Activated CD8-positive, alpha-beta memory T cell treated with anti-CD3 and anti-CD28 coated beads, Interleukin-2, amount 50 U/mL, for 1 hour (primary cell): ENCODE measurements around the gene WDR48.

Experiments used
- DNase-seq: peaks from one replicate; pipeline ENCODE4 v3.0.0-alpha.2; 2020; ENCODE audit errors: extremely low read depth

WDR48 gene

DNA sequence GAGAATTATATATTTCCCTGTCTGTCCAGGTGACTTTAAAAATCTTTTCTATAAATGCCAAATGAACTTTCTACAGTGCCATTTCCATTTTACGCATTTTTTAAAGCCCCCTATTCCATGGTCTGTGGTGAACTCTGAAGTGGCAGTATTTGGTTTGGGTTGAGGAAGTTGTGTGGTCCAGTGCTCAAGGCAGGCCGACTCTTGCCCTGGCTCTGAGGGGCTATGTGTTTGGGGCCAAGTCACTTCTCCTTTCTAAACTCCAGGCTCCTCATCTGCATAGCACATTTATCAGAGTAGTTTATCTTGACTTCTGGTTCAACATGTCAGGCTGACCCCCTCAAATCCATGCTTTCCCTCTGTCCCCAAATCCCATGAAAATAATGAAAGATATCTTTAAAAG is 69.8 kb downstream of the WDR48 start:
- no peak for DNase-seq

DNA sequence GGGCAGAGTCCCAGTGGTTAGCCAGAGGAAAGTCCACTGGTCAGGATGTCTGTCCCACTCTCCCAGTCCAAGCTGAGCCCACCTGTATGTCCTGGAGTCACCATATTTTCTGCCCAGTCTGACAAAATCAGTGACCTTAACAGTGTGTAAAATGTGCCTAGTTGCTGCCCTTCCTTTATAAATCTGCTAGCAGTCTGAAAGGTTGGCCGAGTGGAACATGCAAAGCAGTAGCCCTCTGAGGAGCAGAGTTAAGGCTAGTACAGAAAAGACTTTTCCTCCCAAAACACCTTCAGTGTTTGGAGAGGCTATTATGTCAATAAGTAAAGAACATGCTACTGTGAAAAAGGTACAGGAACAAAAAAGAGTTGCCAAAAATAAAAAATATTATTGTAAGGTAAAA is 71.0 kb downstream of the WDR48 start:
- no peak for DNase-seq

DNA sequence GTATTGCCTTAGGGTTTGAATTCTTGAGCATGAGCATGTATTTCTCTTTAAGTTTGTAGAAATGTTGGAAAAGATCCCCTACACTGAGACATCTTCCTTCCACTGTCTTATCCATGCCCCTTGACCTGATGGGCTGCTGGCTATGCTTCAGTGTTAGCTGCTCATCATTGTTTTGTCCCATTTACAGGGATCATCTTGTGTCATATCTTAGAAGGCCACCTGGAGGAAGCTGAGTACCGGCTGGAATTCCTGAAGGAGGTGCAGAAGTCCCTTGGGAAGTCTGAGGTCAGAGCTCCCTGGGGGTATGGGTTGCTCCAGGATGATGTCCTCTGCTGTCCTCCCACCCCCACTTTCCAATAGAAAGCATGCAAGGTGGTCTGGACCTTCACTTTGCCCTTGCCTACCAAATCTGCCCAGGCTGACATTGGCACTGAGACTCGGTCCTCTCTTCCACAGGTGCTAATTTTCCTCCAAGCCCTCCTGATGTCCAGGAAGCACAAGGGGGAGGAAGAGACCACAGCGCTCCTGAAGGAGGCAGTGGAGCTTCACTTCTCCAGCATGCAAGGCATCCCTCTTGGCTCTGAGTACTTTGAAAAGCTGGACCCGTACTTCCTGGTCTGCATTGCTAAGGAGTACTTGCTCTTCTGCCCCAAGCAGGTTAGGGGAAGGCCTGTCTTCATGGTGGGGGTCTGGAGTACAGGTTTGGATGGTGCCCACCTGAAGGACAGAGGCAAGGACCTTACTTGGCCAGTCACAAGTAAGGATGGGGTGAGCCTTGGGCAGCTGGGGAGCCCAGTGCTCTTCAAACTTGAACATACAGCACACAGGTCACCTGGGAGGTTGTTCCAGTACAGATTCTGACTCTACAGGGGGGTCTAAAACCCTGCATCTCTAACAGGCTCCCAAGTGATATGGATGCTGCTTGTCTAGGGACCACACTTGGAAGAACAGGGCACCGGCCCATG is 73.3 kb downstream of the WDR48 start:
- DNase-seq: no peak

DNA sequence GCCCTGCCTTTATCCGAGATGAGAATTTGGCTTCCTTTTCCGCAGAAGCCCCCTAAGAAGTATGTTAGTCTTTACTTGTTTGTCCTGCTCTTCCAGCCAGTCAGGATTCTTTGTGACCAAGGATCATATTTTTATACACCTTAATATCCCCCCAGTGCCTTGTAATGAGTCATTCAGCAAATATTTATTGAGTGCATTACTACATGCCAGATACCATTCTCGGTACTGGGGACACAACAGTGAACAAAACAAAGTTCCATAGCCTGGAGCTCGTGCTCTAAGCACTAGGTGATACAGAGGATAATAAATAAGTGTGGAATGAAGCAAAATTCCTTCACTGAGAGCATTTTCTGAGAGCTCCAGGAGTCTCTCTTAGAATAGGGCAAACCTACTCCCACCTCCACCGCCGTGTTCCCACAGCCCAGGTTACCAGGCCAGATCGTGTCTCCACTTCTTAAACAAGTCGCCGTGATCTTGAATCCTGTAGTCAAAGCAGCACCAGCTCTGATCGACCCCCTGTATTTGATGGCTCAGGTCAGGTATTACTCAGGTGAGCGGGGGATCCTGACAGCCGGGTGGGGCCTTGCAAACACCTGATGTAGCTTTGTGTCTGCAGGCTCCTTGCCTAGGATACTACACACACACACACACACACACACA is 74.2 kb downstream of the WDR48 start:
- no peak for DNase-seq

DNA sequence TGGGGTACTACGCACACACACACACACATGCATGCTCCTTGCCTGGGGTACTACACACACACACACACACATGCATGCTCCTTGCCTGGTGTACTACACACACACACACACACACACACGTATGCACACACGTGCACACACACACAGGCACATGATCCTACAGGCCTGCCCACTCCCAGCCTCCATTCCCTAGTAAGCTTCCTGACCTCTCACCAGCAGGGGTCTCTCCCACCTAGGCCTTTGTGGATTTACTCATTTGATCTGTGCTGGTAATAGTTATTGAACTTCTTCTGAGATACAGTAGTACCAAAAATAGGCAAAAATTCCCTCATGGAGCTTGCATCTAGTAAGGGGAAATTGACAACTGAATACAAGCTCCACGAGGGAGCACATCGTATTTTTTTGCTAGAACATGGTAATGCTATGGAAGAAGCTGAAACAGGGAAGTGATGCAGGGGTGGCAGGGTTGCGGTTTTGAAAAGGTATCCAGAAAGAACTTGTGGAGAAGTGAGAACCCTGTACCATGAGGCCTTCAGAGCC is 74.8 kb downstream of the WDR48 start:
- no peak for DNase-seq

DNA sequence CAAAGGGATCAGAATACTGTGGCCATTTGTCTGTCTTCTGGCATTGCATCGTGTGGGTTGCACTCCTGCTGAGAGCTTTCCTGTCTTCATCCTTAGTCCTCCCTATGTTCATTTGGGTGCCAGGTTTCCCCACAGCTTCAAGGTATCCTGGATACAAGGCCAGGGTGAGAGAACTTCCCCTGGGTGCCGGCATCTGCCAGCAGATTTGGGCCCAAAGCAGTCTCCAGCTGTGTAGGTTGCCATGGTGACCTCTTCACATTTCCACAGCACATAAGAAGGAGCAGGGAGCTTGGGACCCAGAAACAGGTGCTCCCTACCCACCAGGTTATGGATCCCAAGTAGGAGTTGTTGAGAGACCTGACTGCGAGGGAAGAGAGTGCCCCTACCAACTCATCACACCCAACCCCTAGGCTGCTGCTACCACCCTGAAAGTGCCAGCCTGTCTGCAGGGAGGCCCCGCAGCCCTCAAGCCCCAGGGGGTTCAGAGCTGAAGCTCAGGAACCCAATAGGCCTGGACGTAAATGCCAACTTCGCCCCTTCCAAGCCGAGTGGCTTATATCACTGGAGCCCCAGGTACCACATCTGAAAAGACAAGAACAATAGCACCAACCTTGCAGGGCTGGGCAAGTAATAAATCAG is 75.6 kb downstream of the WDR48 start:
- no peak for DNase-seq

DNA sequence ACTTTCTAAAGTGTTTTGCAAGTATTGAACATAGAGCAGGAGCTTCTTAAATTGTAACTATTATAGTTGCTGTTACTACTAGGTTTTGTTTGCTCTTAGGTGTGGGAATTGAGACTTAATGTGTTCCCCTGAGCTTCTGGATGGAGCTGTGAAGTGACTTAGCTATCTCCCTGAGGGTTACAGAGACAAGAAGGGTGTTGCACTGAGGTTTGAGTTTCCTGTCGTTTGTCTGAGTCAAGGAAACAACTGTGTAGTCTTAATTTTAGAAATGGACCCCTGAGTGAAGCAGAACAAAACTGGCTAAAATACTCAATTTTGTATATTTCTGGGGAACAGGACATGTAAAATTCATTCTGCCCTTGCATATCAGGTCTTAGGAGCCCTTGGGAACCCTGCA is 76.1 kb downstream of the WDR48 start:
- DNase-seq: no peak

DNA sequence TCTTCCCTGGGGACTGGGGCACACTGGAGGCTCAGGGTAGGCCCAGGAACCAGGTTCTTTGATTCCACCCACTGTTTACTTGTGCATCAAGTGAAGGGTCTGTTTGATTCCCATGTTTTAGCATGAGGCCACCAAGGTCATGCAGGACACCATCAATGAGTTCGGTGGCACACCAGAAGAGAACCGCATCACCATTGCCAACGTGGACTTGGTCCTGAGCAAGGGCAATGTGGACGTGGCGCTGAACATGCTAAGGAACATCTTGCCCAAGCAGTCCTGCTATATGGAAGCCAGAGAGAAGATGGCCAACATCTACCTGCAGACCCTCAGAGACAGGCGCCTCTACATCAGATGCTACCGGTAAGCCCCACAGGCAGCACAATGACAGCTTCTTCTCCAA is 77.1 kb downstream of the WDR48 start:
- no peak for DNase-seq

DNA sequence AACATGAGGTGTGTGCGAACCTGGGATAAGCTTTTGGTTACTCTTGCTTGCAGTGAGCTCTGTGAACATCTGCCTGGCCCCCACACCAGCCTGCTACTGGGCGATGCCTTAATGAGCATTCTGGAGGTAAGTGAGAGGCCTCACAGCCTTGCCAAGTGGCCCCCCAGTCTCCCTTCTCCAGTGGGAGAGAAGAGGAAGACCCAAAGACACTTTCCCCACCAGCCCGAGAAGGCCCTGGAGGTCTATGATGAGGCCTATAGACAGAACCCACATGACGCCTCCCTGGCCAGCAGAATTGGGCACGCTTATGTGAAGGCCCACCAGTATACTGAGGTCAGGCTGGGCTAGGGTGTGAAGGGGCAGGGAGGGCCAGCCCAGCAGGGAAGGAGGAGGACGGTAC is 78.2 kb downstream of the WDR48 start:
- no peak for DNase-seq

DNA sequence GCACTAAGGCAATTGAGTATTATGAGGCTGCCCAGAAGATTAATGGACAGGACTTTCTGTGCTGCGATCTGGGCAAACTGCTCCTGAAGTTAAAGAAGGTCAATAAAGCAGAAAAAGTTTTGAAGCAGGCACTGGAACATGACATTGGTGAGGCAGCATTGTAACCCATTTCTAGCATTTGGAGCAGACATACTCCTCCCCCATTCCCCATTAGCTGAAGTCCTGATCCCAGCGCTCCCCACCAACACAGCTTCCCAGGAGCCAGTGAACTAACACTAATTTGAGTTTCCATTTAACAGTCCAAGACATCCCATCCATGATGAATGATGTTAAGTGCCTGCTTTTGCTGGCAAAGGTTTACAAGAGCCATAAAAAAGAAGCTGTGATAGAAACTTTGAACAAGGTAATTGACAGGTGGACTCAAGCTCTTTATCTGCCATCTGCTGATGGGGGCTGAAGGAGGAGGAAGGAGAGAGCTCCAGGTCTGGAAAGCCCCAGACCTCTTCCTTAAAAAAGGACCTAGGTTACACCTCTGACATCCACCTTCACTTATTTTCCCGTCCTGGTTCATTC is 79.0 kb downstream of the WDR48 start:
- no peak for DNase-seq

DNA sequence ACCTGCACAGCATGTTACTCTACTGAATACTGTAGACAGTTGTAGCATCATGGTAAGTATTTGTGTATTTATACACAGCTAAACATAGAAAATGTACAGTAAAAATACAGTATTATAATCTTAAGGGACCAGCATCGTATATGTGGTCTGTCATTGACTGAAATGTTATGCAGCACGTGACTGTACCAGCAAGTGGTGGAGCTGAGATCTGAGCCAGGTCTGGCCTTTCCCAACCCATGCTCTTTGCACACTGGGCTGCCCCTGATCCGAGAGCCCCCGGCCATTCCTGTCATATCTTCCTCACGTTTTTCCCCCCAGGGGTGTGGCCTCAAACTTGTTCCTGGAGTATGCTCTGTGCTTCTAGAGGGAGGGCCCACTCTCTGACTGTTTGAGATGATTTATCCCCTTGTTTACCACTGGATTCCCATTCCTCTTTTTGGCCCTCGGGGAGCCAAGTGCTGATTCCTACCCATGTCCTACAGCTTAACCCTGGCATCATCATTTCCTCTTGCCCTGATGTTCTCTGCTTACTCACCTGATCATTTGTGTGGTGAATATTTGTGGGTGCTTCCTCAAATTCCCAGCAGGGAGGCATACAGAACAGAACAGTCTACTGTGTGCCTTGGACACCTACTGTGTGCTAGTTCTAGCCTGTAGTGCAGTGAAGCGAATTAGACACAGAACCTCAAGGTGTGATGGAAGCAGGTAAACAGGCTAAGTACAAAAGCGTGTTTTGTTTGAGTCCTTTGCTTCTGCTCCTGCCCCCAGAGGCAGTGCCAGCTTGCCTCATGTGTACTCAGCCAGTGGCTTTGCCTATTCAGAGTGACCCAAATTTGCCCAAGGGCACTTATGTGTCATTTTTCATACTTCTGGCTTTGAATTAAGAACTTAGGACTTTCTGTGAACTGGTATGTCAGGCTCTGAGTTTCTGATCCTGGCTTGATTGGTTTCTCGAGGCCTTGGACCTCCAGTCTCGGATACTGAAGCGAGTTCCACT is 80.6 kb downstream of the WDR48 start:
- DNase-seq: no peak

DNA sequence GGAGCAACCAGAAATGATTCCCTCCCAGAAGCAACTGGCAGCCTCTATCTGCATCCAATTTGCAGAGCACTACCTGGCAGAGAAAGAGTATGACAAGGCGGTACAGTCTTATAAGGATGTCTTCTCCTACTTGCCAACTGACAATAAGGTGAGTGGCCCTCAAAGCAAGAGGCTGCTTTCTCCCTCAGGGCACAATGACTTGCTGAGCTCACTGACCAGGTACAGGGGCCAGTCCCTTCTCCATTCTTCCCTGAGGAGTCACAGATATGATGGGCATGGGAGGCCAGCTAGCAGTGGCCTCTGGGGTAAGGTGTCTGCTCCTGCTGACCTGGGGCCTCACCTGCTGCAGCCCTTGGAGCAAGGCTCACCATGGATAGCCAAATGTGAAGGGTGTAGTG is 81.3 kb downstream of the WDR48 start:
- no peak for DNase-seq

DNA sequence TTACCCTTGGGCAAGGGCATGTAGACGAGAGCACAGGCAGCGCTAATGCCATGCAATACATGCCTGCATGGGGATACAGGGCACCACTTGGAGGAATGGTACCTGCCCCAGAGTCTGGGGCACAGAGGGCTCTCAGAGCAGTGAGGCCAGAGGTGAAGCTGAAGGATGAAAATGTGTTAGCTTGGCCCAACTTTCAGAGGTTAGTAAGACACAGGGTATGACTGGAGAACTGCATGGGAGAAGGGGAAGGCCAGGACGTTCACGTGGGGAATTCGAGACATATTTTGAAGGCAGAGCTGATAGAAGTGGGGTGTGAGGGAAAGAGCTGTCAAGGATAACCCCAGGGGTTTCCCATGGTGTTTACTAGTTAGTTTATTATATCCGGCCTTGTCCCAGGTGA is 82.0 kb downstream of the WDR48 start:
- DNase-seq: no peak

DNA sequence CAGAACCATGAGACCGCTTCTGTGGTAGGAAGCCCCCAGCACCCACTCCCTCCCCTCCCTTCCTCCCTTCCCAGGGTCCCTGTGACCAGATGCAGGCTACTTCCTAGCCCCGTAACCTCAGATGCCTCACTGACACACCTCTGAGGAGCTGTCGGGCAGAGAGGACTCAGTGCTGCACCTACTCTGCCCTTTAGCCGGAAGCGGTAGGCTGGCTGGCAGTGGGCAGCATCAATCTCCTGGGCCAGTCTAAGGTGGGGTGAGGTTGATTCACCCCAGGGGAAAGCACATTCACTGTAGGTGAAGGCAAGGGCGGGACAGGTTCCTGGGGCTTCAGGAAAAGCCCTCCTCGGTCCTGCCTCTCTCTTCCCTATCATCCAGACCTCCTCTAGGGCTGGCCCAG is 82.5 kb downstream of the WDR48 start:
- DNase-seq: no peak

DNA sequence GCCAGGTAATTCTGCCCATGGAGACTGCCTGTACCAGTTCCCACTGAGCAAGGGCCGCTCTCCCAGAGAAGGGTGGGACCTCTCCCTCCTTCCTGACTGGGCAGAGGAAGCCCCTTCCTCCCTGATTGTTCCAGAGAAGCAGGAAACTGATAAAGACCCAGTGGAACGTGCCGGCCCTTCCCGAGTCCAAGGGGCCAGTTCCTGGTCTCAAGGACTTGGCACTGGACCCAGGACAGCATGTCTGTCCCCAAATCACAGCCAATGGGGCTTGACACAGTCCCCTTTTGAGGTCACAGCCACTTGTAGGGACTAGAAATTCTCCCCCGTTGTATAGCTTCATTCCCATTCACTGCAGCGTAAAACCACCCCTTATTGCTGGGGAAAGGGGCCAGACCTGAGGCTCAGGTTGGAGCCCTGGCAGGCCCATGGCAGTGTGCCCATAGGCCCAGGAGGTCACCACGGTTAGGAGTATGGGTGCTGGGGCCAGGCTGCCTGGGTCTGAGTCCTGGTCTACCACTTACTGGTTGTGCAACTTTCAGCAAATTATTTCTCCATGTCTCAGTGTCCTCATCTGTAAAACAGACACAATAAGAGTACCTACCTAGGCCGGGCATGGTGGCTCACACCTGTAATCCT is 83.5 kb downstream of the WDR48 start:
- DNase-seq: no peak

DNA sequence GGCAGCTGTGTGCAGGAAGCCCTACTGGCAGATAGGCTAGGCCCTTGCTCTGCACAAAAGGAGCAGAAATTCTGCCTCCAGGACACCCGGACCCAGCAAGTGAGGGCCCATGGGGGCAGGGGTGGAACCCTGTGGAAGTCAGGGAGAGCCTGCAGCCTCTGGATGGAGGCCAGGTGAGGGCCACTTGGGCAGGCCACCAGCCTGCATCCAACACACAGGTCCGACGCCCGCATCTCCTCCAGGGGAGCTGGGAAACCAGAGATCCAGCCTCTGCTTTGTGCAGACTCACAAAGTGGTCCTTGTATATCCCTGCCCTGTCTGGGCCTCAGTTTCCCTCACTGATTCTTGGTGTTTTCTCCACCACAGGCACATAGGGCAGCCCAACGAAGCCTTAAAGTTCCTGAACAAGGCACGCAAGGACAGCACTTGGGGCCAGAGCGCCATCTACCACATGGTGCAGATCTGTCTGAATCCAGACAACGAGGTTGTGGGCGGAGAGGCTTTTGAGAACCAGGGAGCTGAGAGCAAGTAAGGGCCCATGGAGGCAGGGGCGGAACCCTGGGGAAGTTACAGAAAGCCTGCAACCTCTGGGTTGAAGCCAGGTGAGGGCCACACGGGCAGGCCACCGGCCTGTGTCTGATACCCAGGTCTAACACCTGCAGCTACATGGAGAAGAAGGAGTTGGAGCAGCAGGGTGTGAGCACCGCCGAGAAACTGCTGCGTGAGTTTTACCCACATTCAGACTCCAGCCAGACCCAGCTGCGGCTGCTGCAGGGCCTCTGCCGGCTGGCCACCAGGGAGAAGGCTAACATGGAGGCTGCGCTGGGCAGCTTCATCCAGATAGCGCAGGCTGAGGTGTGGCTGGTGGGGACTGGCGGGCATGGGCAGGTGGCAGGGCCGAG is 85.0 kb downstream of the WDR48 start:
- no peak for DNase-seq

DNA sequence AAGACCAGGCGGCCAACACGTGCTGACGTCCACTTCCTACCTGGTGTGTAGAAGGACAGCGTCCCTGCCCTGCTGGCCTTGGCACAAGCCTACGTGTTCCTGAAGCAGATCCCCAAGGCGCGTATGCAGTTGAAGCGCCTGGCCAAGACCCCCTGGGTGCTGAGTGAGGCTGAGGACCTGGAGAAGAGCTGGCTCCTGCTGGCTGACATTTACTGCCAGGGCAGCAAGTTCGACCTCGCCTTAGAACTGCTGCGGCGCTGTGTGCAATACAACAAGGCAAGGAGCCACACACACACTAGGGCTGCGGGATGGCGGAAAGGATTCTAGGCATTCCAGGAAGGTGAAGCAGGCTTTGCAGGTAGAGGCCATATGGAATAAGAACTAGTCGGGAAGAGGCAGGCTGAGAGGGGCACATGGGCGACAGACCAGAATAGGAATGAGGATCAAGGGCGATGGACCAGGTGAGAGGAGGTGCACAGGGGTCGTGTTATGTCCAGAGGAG is 85.7 kb downstream of the WDR48 start:
- DNase-seq: no peak

DNA sequence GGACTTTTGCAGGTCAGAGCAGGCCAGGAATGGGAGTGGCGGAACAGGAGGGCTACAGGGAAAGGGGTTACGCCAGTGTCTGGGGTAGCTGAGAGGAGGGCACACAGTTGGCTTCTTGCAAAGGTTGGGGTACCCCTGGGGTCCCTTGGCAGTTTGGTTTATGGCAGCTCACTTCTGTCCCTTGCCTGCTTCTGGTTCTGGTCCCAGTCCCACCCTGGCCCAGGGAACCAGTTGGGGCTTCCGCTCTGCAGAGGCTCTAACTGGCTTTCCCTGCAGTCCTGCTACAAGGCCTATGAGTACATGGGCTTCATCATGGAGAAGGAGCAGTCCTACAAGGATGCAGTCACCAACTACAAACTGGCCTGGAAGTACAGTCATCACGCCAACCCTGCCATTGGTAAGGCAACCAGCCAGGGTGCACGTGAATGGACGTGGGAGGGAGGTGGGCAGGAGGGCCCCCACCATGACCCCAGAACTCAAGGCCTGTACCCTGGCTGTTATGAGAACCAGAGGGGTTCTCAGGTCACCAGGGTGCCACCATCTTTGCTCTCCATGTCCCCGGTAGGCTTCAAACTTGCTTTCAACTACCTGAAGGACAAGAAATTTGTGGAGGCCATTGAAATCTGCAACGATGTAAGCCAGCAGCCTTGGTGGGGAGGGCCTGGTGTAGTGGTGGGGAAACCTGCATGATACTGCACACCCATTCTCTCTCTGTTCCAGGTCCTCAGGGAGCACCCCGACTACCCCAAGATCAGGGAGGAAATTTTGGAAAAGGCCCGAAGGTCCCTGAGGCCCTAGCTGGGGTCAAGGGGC is 86.4 kb downstream of the WDR48 start:
- no peak for DNase-seq
